ENCODE results near the gene SMYD3.
A peak's percentile ranks its signal among the peaks of the same experiment; 100 is the strongest.

SMYD3 gene

GRCh38 chr1:246001837-246002230 lies 505.2 kb downstream of the SMYD3 start:
- DNase-seq: no peak

- DNase-seq: no peak
Observed at GRCh38 chr1:246001142-246001836, 505.8 kb downstream of the SMYD3 start.

- no peak for DNase-seq
Observed at GRCh38 chr1:246000638-246001015, 506.5 kb downstream of the SMYD3 start.

- peak; percentile 39 to 41 for DNase-seq
Observed at GRCh38 chr1:245999697-246000637, 507.1 kb downstream of the SMYD3 start.

- no peak for DNase-seq
Observed at GRCh38 chr1:245997471-245998258, 509.4 kb downstream of the SMYD3 start.

- no peak for DNase-seq
Observed at GRCh38 chr1:245996811-245997210, 510.3 kb downstream of the SMYD3 start.

GRCh38 chr1:245995474-245995873 lies 511.6 kb downstream of the SMYD3 start:
- no peak for DNase-seq

GRCh38 chr1:245991266-245991665 lies 515.8 kb downstream of the SMYD3 start:
- DNase-seq: no peak

- DNase-seq: no peak
Observed at GRCh38 chr1:245990315-245991022, 516.6 kb downstream of the SMYD3 start.

GRCh38 chr1:245988393-245989078 lies 518.5 kb downstream of the SMYD3 start:
- DNase-seq: no peak

- no peak for DNase-seq
Observed at GRCh38 chr1:245987997-245988392, 519.1 kb downstream of the SMYD3 start.

- no peak for DNase-seq
Observed at GRCh38 chr1:245987577-245987976, 519.5 kb downstream of the SMYD3 start.

- no peak for DNase-seq
Observed at GRCh38 chr1:245987219-245987545, 519.9 kb downstream of the SMYD3 start.

- no peak for DNase-seq
Observed at GRCh38 chr1:245986404-245987218, 520.5 kb downstream of the SMYD3 start.

GRCh38 chr1:245984390-245985155 lies 522.5 kb downstream of the SMYD3 start:
- no peak for DNase-seq

GRCh38 chr1:245983294-245983967 lies 523.6 kb downstream of the SMYD3 start:
- DNase-seq: no peak

- no peak for DNase-seq
Observed at GRCh38 chr1:245979589-245979988, 527.5 kb downstream of the SMYD3 start.

- no peak for DNase-seq
Observed at GRCh38 chr1:245978915-245979314, 528.2 kb downstream of the SMYD3 start.

GRCh38 chr1:245972476-245972875 lies 534.6 kb downstream of the SMYD3 start:
- DNase-seq: no peak

GRCh38 chr1:245971711-245972085 lies 535.4 kb downstream of the SMYD3 start:
- DNase-seq: no peak

Measured in Kasumi-1 (cell line).